ENCODE measurements around the gene TSHZ2.

- TF ChIP-seq POLR2AphosphoS5 (IDR thresholded peaks at IDR 0.05; ENCODE audit: low read depth, low read length) (no peak), FOXP2 (optimal IDR thresholded peaks at IDR 0.05; ENCODE audit: borderline replicate concordance, extremely low read depth, extremely low read length, insufficient read depth) (no peak), SIN3A (IDR thresholded peaks at IDR 0.05; ENCODE audit: borderline replicate concordance, insufficient read depth, low read length) (no peak)
These were observed 302.2 kb downstream of the TSHZ2 start for GRCh38 chr20:53274365-53274764.

All from PFSK-1 (cell line).